Endothelial cell of umbilical vein (primary cell): ENCODE results near the gene ZNF697. TPM values are rescaled to one million over a fixed set of nuclear protein-coding genes. Genes with fewer than 3 reads are reported as not detected.
"Not testable (repeated sequence)": the region's sequence is repeated elsewhere in the genome, so short reads cannot be mapped to it uniquely, and the experiment has no call there.

Experiments
- BruUV-seq: library from RNA; stranded (reverse); fragments of 400-500 nt; replicated peaks from 2 replicates; lab custom pipeline; 2021; lab: Mats Ljungman, UMichigan
- CTCF ChIA-PET: fragments of 300-600, 350-600 bp; sonication (Branson Sonifier 250); formaldehyde crosslinking; loops from one replicate; lab custom pipeline; 2021; ENCODE audit warnings: antibody characterized with exemption, inconsistent platforms; lab: Charles Lee
- POLR2A ChIA-PET: fragments of 300-600, 350-600 bp; sonication (Branson Sonifier 250); formaldehyde crosslinking; loops from one replicate; lab custom pipeline; 2021; ENCODE audit warnings: antibody characterized with exemption, inconsistent platforms; lab: Charles Lee
- DNase-seq: peaks from one replicate; pipeline ENCODE4 v3.0.0-alpha.2; 2011; ENCODE audit warnings: low read depth, low spot score
- FAIRE-seq: peaks from 2 replicates; lab custom pipeline; 2011; peaks lifted over from hg19 to GRCh38; lab: Jason Lieb, UNC
- H2AFZ ChIP-seq: 2 replicates; pipeline ENCODE4 v1.6.0; 2012; ENCODE audit warnings: low read depth, low read length, control low read depth, inconsistent platforms
- H3K27ac ChIP-seq: 2 replicates; pipeline ENCODE4 v1.5.1; 2011; ENCODE audit warnings: low read depth, mild to moderate bottlenecking, control low read depth, low read length, moderate library complexity; ENCODE audit not compliant: insufficient read depth
- H3K27me3 ChIP-seq, 2 experiments: 2 replicates each; pipeline versions ENCODE4 v1.6.0 to v1.6.1; 2011; ENCODE audit warnings: low read length in 2 of 2, mixed read lengths in 1 of 2; ENCODE audit not compliant: control insufficient read depth in 2 of 2, insufficient read depth in 2 of 2
- H3K36me3 ChIP-seq, 2 experiments: 2 replicates in 1 of 2; 3 replicates in 1 of 2; pipeline ENCODE4 v1.5.1; 2011; ENCODE audit warnings: low read length in 2 of 2, mild to moderate bottlenecking in 1 of 2, moderate library complexity in 1 of 2; ENCODE audit not compliant: control insufficient read depth in 2 of 2, insufficient read depth in 2 of 2; ENCODE audit errors: extremely low read depth in 1 of 2
- H3K4me1 ChIP-seq: 3 replicates; pipeline ENCODE4 v1.5.1; 2011; ENCODE audit warnings: mild to moderate bottlenecking, low read length; ENCODE audit not compliant: control insufficient read depth, insufficient read depth; ENCODE audit errors: extremely low read depth
- H3K4me2 ChIP-seq: 2 replicates; pipeline ENCODE4 v1.6.1; 2011; ENCODE audit warnings: low read length, control low read depth, mixed read lengths; ENCODE audit not compliant: insufficient read depth
- H3K4me3 ChIP-seq, 3 experiments: fragments of 200-600 bp in 1 of 3; sonication (generic), shearing (Covaris generic) in 1 of 3; replicated peaks in 1 of 3; 2 replicates each; pipeline ENCODE4 v1.5.1; 2011 to 2016; ENCODE audit warnings: control low read depth in 3 of 3, low read length in 3 of 3, mild to moderate bottlenecking in 2 of 3, inconsistent platforms in 1 of 3, low read depth in 1 of 3, moderate library complexity in 1 of 3; ENCODE audit not compliant: insufficient read depth in 1 of 3
- H3K79me2 ChIP-seq: 2 replicates; pipeline ENCODE4 v1.6.0; 2012; ENCODE audit warnings: low read length, inconsistent platforms; ENCODE audit not compliant: control insufficient read depth, insufficient read depth
- H3K9ac ChIP-seq: replicated peaks from 2 replicates; pipeline ENCODE3; 2011; ENCODE audit warnings: low read length, control low read depth; ENCODE audit not compliant: insufficient read depth; ENCODE audit errors: extremely low read depth
- H3K9me1 ChIP-seq: replicated peaks from 3 replicates; pipeline ENCODE4 v1.6.0; 2011; ENCODE audit warnings: mild to moderate bottlenecking, low read length; ENCODE audit not compliant: control insufficient read depth, insufficient read depth; ENCODE audit errors: extremely low read depth
- H3K9me3 ChIP-seq: replicated peaks from 2 replicates; pipeline ENCODE4 v1.5.1; 2012; ENCODE audit warnings: low read length, inconsistent platforms; ENCODE audit not compliant: control insufficient read depth, insufficient read depth
- H4K20me1 ChIP-seq: replicated peaks from 2 replicates; pipeline ENCODE3; 2011; ENCODE audit warnings: mild to moderate bottlenecking, low read length; ENCODE audit not compliant: control insufficient read depth, insufficient read depth; ENCODE audit errors: extremely low read depth
- FOS ChIP-seq: IDR thresholded peaks from 2 replicates; pipeline ENCODE4 v1.6.1; 2011; ENCODE audit warnings: mild to moderate bottlenecking, low read length, moderate library complexity, borderline replicate concordance; ENCODE audit not compliant: insufficient read depth
- GATA2 ChIP-seq: IDR thresholded peaks from 2 replicates; pipeline ENCODE4 v1.7.0; 2011; ENCODE audit warnings: low read depth, mild to moderate bottlenecking, moderate library complexity, mixed read lengths, low read length; ENCODE audit not compliant: insufficient read length, insufficient read depth
- JUN ChIP-seq: IDR thresholded peaks from 2 replicates; pipeline ENCODE4 v1.6.1; 2011; ENCODE audit warnings: borderline replicate concordance, low read depth; ENCODE audit not compliant: insufficient read length, insufficient read depth
- POLR2A ChIP-seq: IDR thresholded peaks from 2 replicates; pipeline ENCODE4 v1.6.1; 2012; ENCODE audit warnings: low read depth, mild to moderate bottlenecking, control low read depth, low read length
- dilution Hi-C: fragments of 300-500 bp; cut with MboI; formaldehyde crosslinking; loops from one replicate; pipeline ENCODE4 v1.15.0; 2019; ENCODE audit warnings: low sequenced_read_pairs; ENCODE audit not compliant: extremely low pct_ligation_motif_present
- intact Hi-C: fragments of 100-400 bp; cut with micrococcal nuclease; formaldehyde crosslinking; loops from one replicate; pipeline ENCODE4 v1.10.0; 2022
- polyA plus RNA-seq, 4 experiments: library from polyadenylated mRNA; depleted of rRNA in 3 of 4; stranded (reverse) in 3 of 4; unstranded in 1 of 4; fragments of >200 nt; gene quantifications; 2 replicates each; pipeline versions ENCODE4 v1.2.1 to v1.2.3, GENCODE V29; 2011 to 2012; ENCODE audit warnings: missing spikeins in 1 of 4
- total RNA-seq: library from RNA; stranded (reverse); gene quantifications from 2 replicates; pipeline ENCODE4 v1.2.3, GENCODE V29; 2021
- TF ChIP-seq, protein P1 (sequence below): IDR thresholded peaks from 2 replicates; pipeline ENCODE4 v1.6.1; 2011; ENCODE audit not compliant: insufficient read depth, insufficient read length
- TF ChIP-seq, protein P2 (sequence below), 2 donors: IDR thresholded peaks; 1 replicate in 1 of 2; 2 replicates in 1 of 2; pipeline ENCODE4 v1.5.1; 2011; ENCODE audit warnings: low read length in 2 of 2, mild to moderate bottlenecking in 2 of 2, moderate library complexity in 2 of 2, control low read depth in 1 of 2, inconsistent platforms in 1 of 2, low read depth in 1 of 2; ENCODE audit not compliant: insufficient read depth in 1 of 2; ENCODE audit errors: extremely low read depth in 1 of 2

Gene ZNF697
- total and polyA plus RNA-seq, 2 donors (not counting 3 experiments of a cell fraction or from before 2014, with no cell fraction given), result 6.2 to 14.1 TPM

DNA sequence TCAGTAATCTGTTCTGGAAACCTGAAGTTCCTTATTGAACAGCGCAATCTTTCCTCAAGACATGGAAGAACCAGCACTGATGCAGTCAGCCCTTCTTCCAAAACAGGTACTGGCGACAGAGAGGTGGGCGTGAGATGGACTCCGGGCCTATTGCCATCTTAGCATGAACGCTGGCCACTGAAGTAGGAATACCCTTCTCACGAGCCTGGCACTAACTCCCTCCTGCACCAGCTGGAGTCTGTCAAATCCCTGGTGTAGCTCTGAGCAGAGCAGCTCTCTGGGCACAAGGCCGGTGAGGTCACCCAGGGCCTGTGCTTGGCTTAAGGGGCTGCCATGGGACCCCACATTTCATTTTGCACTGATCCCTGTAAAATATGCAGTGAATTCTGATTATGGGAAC, 33.0 kb downstream of the ZNF697 start:
- DNase-seq, FAIRE-seq, POLR2A ChIA-PET, H3K9me1 ChIP-seq, dilution Hi-C loops, BruUV-seq, H3K79me2 ChIP-seq, H3K9me3 ChIP-seq, H3K36me3 ChIP-seq, H4K20me1 ChIP-seq, H3K27ac ChIP-seq, H3K27me3 ChIP-seq, H3K4me2 ChIP-seq, H3K9ac ChIP-seq, H2AFZ ChIP-seq, H3K4me1 ChIP-seq, H3K4me3 ChIP-seq: not testable (repeated sequence)
- intact Hi-C loops, result loop anchor here (10.0 kb wide), 1 partner anchor 260 kb away; no protein-coding TSS in a partner anchor
- CTCF ChIA-PET, result interaction anchor here (1.0 to 4.8 kb wide), 6 partner anchors 14 to 129 kb away, joined by 3 to 141 read pairs (median 35); partner anchors contain the start of gene ZNF697

DNA sequence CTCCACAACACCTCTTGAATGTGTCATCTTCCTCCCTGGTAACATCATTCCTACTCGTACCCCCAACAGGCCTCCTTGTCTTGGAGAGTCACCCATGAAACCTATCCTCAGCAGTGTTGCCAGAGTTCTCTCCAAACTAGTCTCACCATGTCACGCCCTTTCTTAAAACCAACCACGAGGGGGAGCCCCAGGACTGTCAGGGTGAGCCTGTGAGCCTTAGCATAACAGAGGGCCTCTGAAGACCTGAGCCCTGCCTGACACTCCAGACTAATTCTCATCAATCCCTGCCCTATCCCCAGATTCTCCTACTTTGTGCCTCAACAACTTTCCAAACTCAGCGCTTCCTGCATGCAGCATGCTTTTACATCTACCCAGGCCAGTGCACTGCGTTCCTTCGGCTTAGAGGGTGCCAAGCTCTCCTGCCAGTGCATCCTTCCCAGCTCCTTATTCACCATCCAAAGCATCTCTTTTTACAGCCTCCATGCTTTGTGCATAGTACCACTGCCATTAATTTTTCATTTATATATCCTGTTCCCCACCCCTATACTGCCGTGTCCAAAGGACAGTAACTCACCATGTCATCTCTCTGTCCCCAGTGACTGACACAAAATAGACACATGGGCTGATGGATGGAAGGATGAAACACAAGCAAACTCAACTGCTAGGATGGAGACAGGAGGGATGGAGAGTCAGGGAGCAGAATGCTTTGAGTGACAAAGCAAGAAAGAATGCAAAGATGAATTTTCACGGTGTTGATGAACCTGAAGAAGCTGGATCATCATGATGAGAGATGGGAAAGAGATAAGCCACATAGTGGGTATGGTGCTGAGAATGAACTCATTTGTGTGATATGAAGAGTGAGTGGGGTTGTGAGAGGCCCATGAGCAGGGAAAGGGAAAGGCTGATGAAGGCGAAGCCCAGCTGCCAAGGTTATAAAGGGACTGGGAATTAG, 34.0 kb downstream of the ZNF697 start:
- Histone ChIP-seq H3K9me1 (no peaks in the 10 kb centered on the region), H3K4me1 (no peaks in the 10 kb centered on the region), H3K4me2 (no peak overlapping the region), H3K79me2 (no peaks in the 10 kb centered on the region), H4K20me1 (no peaks in the 10 kb centered on the region), H3K4me3 (no peak overlapping the region), H2AFZ (no peak overlapping the region), H3K9me3 (no peaks in the 10 kb centered on the region), H3K36me3 (no peaks in the 10 kb centered on the region), H3K27me3 (no peaks in the 10 kb centered on the region), H3K27ac (no peak overlapping the region), H3K9ac (no peak overlapping the region)
- peak; percentile 97 for FAIRE-seq
- no TSS peak for BruUV-seq
- ChIA-PET POLR2A (interaction anchor here (0.6 to 1.6 kb wide), 3 partner anchors 22 to 47 kb away, joined by 3 to 11 read pairs (median 7); partner anchors contain the start of gene ZNF697), CTCF (interaction anchor here (0.6 to 4.8 kb wide), 15 partner anchors 12 to 195 kb away, joined by 3 to 141 read pairs (median 4); partner anchors contain the start of gene ZNF697)
- TF ChIP-seq FOS, result no peak
- TF ChIP-seq JUN, result no peak
- peak; percentile 23 for TF ChIP-seq GATA2
- TF ChIP-seq POLR2A, result no peak
- TF ChIP-seq, protein P1, sequence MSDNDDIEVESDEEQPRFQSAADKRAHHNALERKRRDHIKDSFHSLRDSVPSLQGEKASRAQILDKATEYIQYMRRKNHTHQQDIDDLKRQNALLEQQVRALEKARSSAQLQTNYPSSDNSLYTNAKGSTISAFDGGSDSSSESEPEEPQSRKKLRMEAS, result peak; percentile 13
- TF ChIP-seq, protein P2, sequence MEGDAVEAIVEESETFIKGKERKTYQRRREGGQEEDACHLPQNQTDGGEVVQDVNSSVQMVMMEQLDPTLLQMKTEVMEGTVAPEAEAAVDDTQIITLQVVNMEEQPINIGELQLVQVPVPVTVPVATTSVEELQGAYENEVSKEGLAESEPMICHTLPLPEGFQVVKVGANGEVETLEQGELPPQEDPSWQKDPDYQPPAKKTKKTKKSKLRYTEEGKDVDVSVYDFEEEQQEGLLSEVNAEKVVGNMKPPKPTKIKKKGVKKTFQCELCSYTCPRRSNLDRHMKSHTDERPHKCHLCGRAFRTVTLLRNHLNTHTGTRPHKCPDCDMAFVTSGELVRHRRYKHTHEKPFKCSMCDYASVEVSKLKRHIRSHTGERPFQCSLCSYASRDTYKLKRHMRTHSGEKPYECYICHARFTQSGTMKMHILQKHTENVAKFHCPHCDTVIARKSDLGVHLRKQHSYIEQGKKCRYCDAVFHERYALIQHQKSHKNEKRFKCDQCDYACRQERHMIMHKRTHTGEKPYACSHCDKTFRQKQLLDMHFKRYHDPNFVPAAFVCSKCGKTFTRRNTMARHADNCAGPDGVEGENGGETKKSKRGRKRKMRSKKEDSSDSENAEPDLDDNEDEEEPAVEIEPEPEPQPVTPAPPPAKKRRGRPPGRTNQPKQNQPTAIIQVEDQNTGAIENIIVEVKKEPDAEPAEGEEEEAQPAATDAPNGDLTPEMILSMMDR (IDR thresholded peaks at IDR 0.05; ENCODE audit: extremely low read depth in 1 of 2, insufficient read depth in 1 of 2, low read depth in 1 of 2, low read length in 2 of 2), result peak; percentile 60 to 72
- intact Hi-C loops, result loop anchor here (1.0 to 10.0 kb wide), 7 partner anchors 17 to 261 kb away; no protein-coding TSS in a partner anchor
- DNase-seq, result peak; percentile 86
- dilution Hi-C loops, result no loop called here
